H1 (cell line): ENCODE data around the gene C16orf89. TPM values are rescaled to one million over a fixed set of nuclear protein-coding genes. Genes with fewer than 3 reads are reported as not detected.
"Not testable (repeated sequence)": the region's sequence is repeated elsewhere in the genome, so short reads cannot be mapped to it uniquely, and the experiment has no call there.

Experiments
- CTCF ChIA-PET: fragments of 300-600 bp; sonication (Branson Sonifier 250); formaldehyde crosslinking; loops from one replicate; lab custom pipeline; 2021; ENCODE audit not compliant: partially characterized antibody; lab: Charles Lee
- POLR2A ChIA-PET: fragments of 300-600 bp; sonication (Branson Sonifier 250); formaldehyde crosslinking; loops from one replicate; lab custom pipeline; 2021; ENCODE audit warnings: inconsistent platforms; ENCODE audit not compliant: partially characterized antibody; lab: Charles Lee
- DNase-seq, 2 experiments: peaks; one replicate each; pipeline versions ENCODE4 v3.0.0 to v3.0.0-alpha.2; 2010 to 2022; ENCODE audit warnings: low spot score in 2 of 2, low read depth in 1 of 2, mixed read lengths in 1 of 2
- FAIRE-seq: peaks from 2 replicates; lab custom pipeline; 2011; peaks lifted over from hg19 to GRCh38; lab: Jason Lieb, UNC
- H2AFZ ChIP-seq: 2 replicates; pipeline ENCODE4 v1.8.1; 2012; ENCODE audit warnings: low read length, inconsistent platforms
- H2AK5ac ChIP-seq: 2 replicates; pipeline ENCODE4 v1.6.1; 2013; ENCODE audit warnings: low read depth, low read length
- H2BK120ac ChIP-seq: replicated peaks from 2 replicates; pipeline ENCODE3; 2013; ENCODE audit warnings: low read depth, low read length, inconsistent platforms
- H2BK12ac ChIP-seq: 2 replicates; pipeline ENCODE4 v1.6.1; 2013; ENCODE audit warnings: low read depth, low read length
- H2BK15ac ChIP-seq: 2 replicates; pipeline ENCODE4 v1.6.1; 2013; ENCODE audit warnings: low read length
- H2BK20ac ChIP-seq: 2 replicates; pipeline ENCODE4 v1.6.1; 2013; ENCODE audit warnings: low read length
- H2BK5ac ChIP-seq: 2 replicates; pipeline ENCODE4 v1.6.1; 2013; ENCODE audit warnings: low read depth, low read length
- H3K14ac ChIP-seq: 2 replicates; pipeline ENCODE4 v1.6.1; 2013; ENCODE audit warnings: inconsistent platforms; ENCODE audit not compliant: insufficient read length
- H3K18ac ChIP-seq: 2 replicates; pipeline ENCODE4 v1.6.1; 2013; ENCODE audit warnings: low read length; ENCODE audit errors: extremely low read depth
- H3K23ac ChIP-seq: 2 replicates; pipeline ENCODE4 v1.6.1; 2013; ENCODE audit warnings: inconsistent platforms; ENCODE audit not compliant: insufficient read length
- H3K23me2 ChIP-seq: 2 replicates; pipeline ENCODE4 v1.6.1; 2013; ENCODE audit warnings: low read depth, low read length
- H3K27ac ChIP-seq: 2 replicates; pipeline ENCODE4 v1.6.1; 2011; ENCODE audit warnings: low read depth, low read length, inconsistent platforms
- H3K27me3 ChIP-seq, 4 experiments: replicated peaks in 1 of 4; 1 replicate in 1 of 4; 2 replicates in 3 of 4; pipeline versions ENCODE4 v1.6.1 to v1.8.1; 2011 to 2013; ENCODE audit warnings: low read length in 3 of 4, mild to moderate bottlenecking in 3 of 4, inconsistent platforms in 2 of 4, mixed read lengths in 2 of 4, moderate library complexity in 1 of 4; ENCODE audit not compliant: control insufficient read depth in 3 of 4, insufficient read depth in 3 of 4; ENCODE audit errors: extremely low read depth in 1 of 4
- H3K36me3 ChIP-seq, 4 experiments: 2 replicates each; pipeline versions ENCODE4 v1.6.1 to v1.8.1; 2011 to 2013; ENCODE audit warnings: mild to moderate bottlenecking in 4 of 4, low read length in 3 of 4, moderate library complexity in 2 of 4, control low read depth in 1 of 4, inconsistent platforms in 1 of 4; ENCODE audit not compliant: insufficient read depth in 4 of 4, control insufficient read depth in 2 of 4
- H3K4ac ChIP-seq: replicated peaks from 2 replicates; pipeline ENCODE3; 2013; ENCODE audit warnings: low read length, low read depth, mixed read lengths, inconsistent platforms; ENCODE audit not compliant: insufficient read length
- H3K4me1 ChIP-seq, 4 experiments: replicated peaks in 1 of 4; 1 replicate in 1 of 4; 2 replicates in 3 of 4; pipeline versions ENCODE4 v1.6.1 to v1.8.1; 2011 to 2013; ENCODE audit warnings: low read length in 3 of 4, inconsistent platforms in 2 of 4, mixed read lengths in 1 of 4; ENCODE audit not compliant: insufficient read depth in 4 of 4, control insufficient read depth in 3 of 4
- H3K4me2 ChIP-seq, 2 experiments: 2 replicates each; pipeline versions ENCODE4 v1.6.1 to v1.8.1; 2011 to 2013; ENCODE audit warnings: low read depth in 2 of 2, low read length in 2 of 2, control low read depth in 1 of 2, inconsistent platforms in 1 of 2, mild to moderate bottlenecking in 1 of 2; ENCODE audit not compliant: insufficient read depth in 1 of 2
- H3K4me3 ChIP-seq, 4 experiments: fragments of 200-600, 300-600 bp in 1 of 4; sonication (generic), shearing (Covaris generic), sonication (Bioruptor Twin) in 1 of 4; 2 replicates each; pipeline versions ENCODE4 v1.5.1 to v1.8.1; 2011 to 2016; ENCODE audit warnings: low read length in 4 of 4, low read depth in 3 of 4, control low read depth in 2 of 4, inconsistent platforms in 2 of 4, mild to moderate bottlenecking in 2 of 4, mixed read lengths in 1 of 4, moderate library complexity in 1 of 4; ENCODE audit not compliant: insufficient read depth in 2 of 4; ENCODE audit errors: extremely low read depth in 1 of 4
- H3K56ac ChIP-seq: replicated peaks from 2 replicates; pipeline ENCODE3; 2013; ENCODE audit warnings: low read depth, mild to moderate bottlenecking, mixed read lengths, low read length, inconsistent platforms; ENCODE audit not compliant: insufficient read length
- H3K79me1 ChIP-seq: 2 replicates; pipeline ENCODE4 v1.6.1; 2013; ENCODE audit warnings: low read depth, low read length, control low read depth
- H3K79me2 ChIP-seq, 2 experiments: 2 replicates each; pipeline versions ENCODE4 v1.6.1 to v1.8.1; 2012 to 2013; ENCODE audit warnings: low read length in 2 of 2, mild to moderate bottlenecking in 2 of 2, inconsistent platforms in 1 of 2; ENCODE audit not compliant: insufficient read depth in 2 of 2, control insufficient read depth in 1 of 2
- H3K9ac ChIP-seq, 4 experiments: replicated peaks in 1 of 4; 1 replicate in 1 of 4; 2 replicates in 3 of 4; pipeline versions ENCODE4 v1.6.1 to v1.8.1; 2011 to 2013; ENCODE audit warnings: low read depth in 3 of 4, low read length in 3 of 4, control low read depth in 2 of 4, mild to moderate bottlenecking in 2 of 4, moderate library complexity in 2 of 4, inconsistent platforms in 1 of 4; ENCODE audit errors: extremely low read depth in 1 of 4
- H3K9me3 ChIP-seq, 2 experiments: 2 replicates each; pipeline versions ENCODE4 v1.6.1 to v1.8.1; 2012 to 2013; ENCODE audit warnings: mild to moderate bottlenecking in 2 of 2, moderate library complexity in 2 of 2, control low read depth in 1 of 2, inconsistent platforms in 1 of 2, low read depth in 1 of 2, low read length in 1 of 2, mixed read lengths in 1 of 2; ENCODE audit not compliant: insufficient read depth in 2 of 2
- H4K20me1 ChIP-seq, 2 experiments: replicated peaks in 1 of 2; 2 replicates each; pipeline versions ENCODE3 to v1.8.1; 2011 to 2013; ENCODE audit warnings: inconsistent platforms in 2 of 2, low read length in 2 of 2, mild to moderate bottlenecking in 1 of 2; ENCODE audit not compliant: insufficient read depth in 2 of 2, control insufficient read depth in 1 of 2
- H4K5ac ChIP-seq: 2 replicates; pipeline ENCODE4 v1.6.1; 2013; ENCODE audit warnings: low read length, low read depth, mixed read lengths, inconsistent platforms; ENCODE audit not compliant: insufficient read length
- H4K8ac ChIP-seq: 2 replicates; pipeline ENCODE4 v1.8.0; 2013; ENCODE audit warnings: mild to moderate bottlenecking, moderate library complexity, low read length, inconsistent platforms; ENCODE audit not compliant: insufficient read depth; ENCODE audit errors: extremely low read depth
- H4K91ac ChIP-seq: replicated peaks from 2 replicates; pipeline ENCODE3; 2013; ENCODE audit warnings: low read length, mixed read lengths, inconsistent platforms; ENCODE audit not compliant: insufficient read length
- CREB1 ChIP-seq: IDR thresholded peaks from 2 replicates; pipeline ENCODE4 v1.6.1; 2012; ENCODE audit warnings: inconsistent platforms
- EP300 ChIP-seq, 2 experiments: IDR thresholded peaks; 1 replicate in 1 of 2; 2 replicates in 1 of 2; pipeline ENCODE4 v1.6.1; 2011 to 2012; ENCODE audit warnings: low read depth in 2 of 2, low read length in 2 of 2, mild to moderate bottlenecking in 2 of 2, borderline replicate concordance in 1 of 2, inconsistent platforms in 1 of 2, moderate library complexity in 1 of 2
- WGBS, 2 experiments: shearing (Covaris generic) in 1 of 2; methylation state at CpG; one replicate each; pipeline versions ENCODE4 v1.1.6 to v1.1.7; 2013 to 2015; ENCODE audit warnings: low lambda C conversion rate in 2 of 2, mixed read lengths in 2 of 2, inconsistent platforms in 1 of 2, low coverage in 1 of 2, missing lambda C conversion rate in 1 of 2; ENCODE audit not compliant: insufficient replicate concordance in 2 of 2, insufficient coverage in 1 of 2, insufficient read length in 1 of 2; ENCODE audit errors: extremely low coverage in 1 of 2, missing lambda C conversion rate in 1 of 2; 5-methylcytosine and 5-hydroxymethylcytosine counted together
- polyA plus RNA-seq, 7 experiments: library from polyadenylated mRNA; depleted of rRNA in 3 of 7; stranded (reverse) in 5 of 7; unstranded in 2 of 7; fragments of >200 nt in 5 of 7; fragments of 200-250 nt in 2 of 7; gene quantifications; 1 replicate in 5 of 7; 2 replicates in 1 of 7; 4 replicates in 1 of 7; pipeline versions ENCODE4 v1.2.1 to v1.2.3, GENCODE V29; 2011 to 2013; ENCODE audit warnings: missing spikeins in 2 of 7, mixed read lengths in 2 of 7
- total RNA-seq: library from RNA; stranded (reverse); fragmentation: NEBNext Ultra II Directional; extraction: Animal tissue kit (Norgen Biotek cat#: 25700); gene quantifications from 2 replicates; pipeline ENCODE4 v1.2.1, GENCODE V29; 2021

Gene C16orf89
- total and polyA plus RNA-seq, 2 of the 8 experiments (the other 6 are each of a cell fraction or from before 2014, with no cell fraction given), result 6.7 to 9.9 TPM

DNA sequence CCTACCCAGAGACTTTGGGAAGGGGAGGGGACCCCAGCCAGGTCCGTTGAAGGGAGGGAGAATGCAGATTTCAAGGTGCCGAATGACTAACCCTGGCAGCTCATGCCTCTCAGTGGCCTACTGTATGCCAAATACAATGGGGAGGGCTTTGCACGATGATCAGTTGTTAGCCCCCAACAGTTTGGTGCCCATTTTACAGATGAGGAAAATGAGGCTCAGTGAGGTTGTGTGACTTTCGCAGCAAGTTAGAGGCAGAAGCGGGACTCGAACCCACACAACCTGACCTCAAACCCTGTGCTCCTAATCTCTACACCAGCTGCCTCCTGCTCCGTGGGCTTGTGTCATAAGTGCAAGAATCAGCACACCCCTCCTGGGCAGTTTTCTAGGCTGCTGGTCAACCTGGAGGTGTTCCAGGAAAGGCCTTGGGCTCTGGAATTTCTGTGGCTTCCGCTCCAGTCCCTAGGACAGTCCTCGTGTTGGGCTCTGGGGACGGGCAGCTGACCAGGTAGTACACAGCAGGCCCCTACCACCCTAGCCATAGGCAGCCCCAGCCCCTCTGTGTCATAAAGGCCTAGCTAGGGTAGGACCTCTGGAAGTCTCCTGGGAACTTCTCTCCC lies 20.1 kb downstream of the C16orf89 start (continued):
- TF ChIP-seq EP300 (IDR thresholded peaks at IDR 0.05; ENCODE audit: borderline replicate concordance in 1 of 2, low read depth in 2 of 2, low read length in 2 of 2), result no peak
- TF ChIP-seq CREB1, result no peak

DNA sequence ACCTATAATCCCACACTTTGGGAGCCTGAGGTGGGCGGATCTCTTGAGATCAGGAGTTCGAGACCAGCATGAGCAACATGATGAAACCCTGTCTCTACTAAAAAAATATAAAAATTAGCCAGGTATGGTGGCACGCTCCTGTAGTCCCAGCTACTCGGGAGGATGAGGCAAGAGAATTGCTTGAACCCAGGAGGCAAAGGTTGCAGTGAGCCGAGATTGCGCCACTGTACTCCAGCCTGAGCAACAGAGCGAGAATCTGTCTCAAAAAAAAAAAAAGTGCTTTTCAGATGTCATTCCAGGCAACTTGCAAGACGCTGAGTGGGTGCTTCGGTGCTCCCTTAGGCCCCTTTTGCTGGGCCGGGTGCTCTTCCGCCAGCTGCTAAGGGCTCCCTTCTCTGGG lies 21.2 kb downstream of the C16orf89 start:
- H3K4me3 ChIP-seq, DNase-seq, H3K79me2 ChIP-seq, H3K27ac ChIP-seq, H3K4me1 ChIP-seq, H3K18ac ChIP-seq, H4K8ac ChIP-seq, H3K23me2 ChIP-seq, H4K91ac ChIP-seq, H2AFZ ChIP-seq, H4K5ac ChIP-seq, H2AK5ac ChIP-seq, H3K4me2 ChIP-seq, H3K9ac ChIP-seq, H3K36me3 ChIP-seq, H2BK12ac ChIP-seq, H3K27me3 ChIP-seq, H2BK20ac ChIP-seq, H3K4ac ChIP-seq, H3K56ac ChIP-seq, POLR2A ChIA-PET, FAIRE-seq, H3K23ac ChIP-seq, H4K20me1 ChIP-seq, H2BK5ac ChIP-seq, H2BK120ac ChIP-seq, H3K14ac ChIP-seq, H2BK15ac ChIP-seq, H3K9me3 ChIP-seq, H3K79me1 ChIP-seq: not testable (repeated sequence)
- CTCF ChIA-PET, result interaction anchor here (0.7 to 28.8 kb wide), 4 partner anchors 12 to 37 kb away, joined by 3 to 625 read pairs (median 57); partner anchors contain the start of gene ALG1
- WGBS, 2 experiments, result 95% methylated on average over 11 of the region's 11 CpGs; no CpG with 5 or more reads in 1 of the 2 experiments
